Measurements from ENCODE around the gene LPCAT1.
"Not testable (repeated sequence)": the region's sequence is repeated elsewhere in the genome, so short reads cannot be mapped to it uniquely, and the experiment has no call there.

Gene LPCAT1

GRCh38 chr5:1507457-1507856, 16.3 kb downstream of the LPCAT1 start:
- DNase-seq: no peak

GRCh38 chr5:1507014-1507375, 16.8 kb downstream of the LPCAT1 start:
- no peak for DNase-seq

DNA sequence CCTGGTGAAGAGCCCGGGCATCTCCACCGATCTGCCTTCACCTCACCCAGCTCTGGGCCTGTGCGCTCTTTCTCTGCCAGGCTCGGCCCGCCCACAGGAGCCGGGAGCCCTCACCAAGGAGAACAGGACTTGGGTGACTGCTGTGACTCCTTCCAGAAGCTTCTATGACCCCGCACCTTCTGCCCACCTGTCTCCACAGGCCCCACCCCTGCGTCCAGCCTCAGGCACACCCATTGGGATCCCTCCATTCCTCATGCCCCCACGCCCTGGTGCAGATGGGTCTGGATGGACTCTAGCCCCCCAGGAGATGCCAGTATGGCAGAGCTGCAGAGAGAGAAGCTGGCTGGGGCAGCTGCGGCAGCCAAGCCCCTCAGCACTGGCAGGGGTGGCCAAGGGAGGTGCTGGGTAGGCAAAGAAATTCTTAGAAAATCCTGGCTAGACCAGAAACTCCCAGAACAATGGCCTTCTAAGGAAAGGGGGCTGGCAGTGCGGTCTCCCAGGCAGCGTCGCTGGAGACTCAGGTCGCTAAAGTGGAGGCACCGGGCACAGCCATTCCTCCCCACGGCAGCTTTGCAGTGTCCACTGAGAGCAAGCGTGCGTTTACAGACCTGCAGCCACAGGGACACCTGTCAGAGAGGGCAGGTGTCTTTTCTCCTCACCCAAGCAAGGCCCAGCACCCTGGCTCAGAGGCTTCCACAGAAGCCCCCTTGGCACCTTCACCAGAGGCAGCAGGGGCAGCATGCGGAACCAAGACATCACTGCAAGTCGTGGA, 17.3 kb downstream of the LPCAT1 start:
- DNase-seq: no peak

DNA sequence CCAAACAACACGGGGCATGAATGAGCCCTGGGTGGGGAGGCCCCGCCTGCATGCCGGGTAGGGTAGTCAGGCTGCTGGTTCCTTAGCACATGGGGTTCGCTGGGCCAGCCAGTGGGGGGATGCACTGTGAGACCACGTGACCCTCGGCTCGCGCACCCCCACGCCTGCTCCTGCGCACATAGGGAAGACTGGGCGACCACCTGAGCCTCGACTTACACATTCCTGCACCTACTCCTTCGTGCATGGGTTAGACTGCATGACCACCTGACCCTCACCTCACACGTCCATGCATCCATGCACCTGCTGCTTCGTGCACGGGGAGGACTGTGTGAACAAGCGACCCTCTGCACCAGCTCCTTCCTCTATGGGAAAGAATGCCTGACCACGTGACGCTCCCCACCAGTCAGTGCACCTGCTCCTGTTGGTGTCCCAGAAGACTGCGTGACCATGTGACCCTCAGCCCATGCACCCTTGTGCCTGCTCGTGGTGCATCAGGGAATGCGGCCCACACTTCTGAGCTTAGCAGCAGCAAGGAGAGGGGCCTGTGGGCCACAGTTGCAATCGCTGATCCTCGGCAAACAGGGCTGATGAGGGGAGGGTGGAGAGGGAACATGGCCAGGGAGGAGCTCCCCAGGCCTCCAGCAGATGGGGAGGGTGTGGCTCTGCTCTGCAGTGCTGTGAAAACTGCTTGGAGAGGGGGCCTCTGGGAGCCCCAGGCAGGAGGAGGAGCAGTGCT, 18.1 kb downstream of the LPCAT1 start:
- no peak for DNase-seq

- DNase-seq: not testable (repeated sequence)
These were observed 18.7 kb downstream of the LPCAT1 start for GRCh38 chr5:1505089-1505488.

DNA sequence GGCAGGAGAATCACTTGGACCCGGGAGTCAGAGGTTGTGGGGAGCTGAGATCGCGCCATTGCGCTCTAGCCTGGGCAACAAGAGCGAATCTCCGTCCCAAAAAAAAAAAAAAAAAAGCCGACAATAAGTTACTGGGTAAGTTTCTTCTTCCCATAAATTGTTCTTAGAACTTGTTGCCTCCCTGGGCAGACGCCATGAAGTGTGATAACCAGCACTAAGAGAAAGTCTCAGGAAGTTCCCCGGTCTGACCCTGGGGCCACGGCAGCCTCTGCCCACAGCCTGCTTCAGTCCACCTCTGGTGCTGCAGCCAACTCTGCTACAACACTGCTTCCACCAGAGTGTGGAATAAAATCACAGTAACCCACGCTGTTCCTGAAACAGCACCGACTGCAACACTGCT, 19.1 kb downstream of the LPCAT1 start:
- DNase-seq: no peak

GRCh38 chr5:1504069-1504595, 19.6 kb downstream of the LPCAT1 start:
- no peak for DNase-seq

DNA sequence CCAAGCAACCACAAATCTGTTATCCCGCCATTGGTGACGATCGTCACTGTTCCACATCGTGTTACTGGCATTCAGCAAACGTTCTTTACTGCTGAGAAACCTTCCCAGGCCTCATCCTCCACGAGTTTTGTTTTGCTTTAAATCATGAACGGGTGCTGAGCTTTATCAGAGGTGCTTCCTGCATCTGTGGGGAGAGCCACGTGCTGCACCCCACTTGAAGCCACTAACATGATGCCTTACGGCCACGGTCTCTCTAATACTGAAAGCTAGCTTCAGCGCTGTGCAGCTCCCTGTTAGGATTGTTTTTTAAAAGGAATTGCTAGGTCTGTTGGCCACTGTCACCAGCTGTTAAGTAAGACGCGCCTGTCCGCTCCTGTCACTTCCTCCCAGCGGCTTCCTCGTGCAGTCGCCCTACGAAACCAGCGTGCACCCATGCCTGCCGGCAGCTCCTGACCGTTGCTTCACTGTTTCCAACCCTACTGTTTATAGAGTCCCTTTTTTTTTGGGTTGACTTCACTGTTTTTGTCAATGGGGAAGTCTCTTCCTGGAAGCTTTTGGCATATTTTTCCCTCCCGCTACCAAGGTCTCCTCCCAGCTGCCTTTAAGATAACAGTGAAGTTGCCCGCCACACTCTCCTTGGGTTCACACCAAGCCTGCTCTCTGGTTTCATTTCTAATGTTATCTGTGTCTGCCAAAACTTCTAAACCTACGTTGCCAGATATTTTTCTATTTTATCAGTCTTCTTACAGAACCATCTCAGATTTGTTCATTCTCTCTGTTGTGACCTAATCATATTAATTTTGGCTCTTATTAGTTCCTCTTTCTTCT, 20.3 kb downstream of the LPCAT1 start:
- no peak for DNase-seq

DNA sequence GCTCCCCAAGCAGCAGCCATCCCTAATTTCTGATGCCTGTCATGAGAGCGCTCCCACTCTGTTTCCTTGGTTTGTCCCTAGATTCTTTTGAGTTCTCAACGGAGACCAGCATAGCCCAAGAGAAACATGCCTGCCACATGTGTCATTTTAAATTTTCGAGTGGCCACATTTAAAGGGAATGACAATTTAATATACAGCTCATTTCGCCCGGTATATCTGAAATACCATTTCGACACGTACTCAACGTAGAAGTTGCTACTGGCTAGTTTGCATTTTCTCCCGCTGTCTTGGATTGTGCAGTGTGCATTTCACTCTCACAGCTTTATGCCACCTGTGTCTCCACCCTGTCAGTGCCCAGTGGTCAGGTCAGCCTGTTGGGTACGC, 21.0 kb downstream of the LPCAT1 start:
- DNase-seq: no peak

GRCh38 chr5:1502046-1502736, 21.6 kb downstream of the LPCAT1 start:
- DNase-seq: no peak

DNA sequence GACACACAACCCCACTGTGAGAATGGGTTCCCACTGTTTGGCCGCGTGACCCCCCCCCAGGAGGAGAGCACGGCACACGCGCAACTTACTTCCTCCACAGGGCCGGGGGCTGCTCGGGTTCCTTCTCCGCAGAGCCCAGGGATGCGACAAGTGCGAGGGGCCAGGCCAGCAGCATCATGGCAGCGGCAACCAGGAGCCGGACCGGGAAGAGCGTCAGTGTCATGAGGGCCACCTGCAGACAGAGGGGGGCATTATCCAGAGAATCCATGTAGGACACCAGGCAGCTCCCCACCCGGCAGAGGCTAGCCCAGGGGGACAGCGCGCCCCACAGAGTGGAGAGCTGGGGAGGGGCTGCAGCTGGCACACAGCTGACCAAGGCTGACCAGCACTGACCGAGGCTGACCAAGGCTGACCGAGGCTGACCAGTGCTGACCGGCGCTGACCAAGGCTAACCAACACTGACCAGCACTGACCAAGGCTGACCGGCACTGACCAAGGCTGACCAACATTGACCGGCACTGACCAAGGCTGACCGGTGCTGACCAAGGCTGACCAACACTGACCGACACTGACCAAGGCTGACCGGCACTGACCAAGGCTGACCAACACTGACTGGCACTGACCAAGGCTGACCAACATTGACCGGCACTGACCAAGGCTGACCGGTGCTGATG, 22.3 kb downstream of the LPCAT1 start:
- DNase-seq: no peak

GRCh38 chr5:1500411-1501091, 23.2 kb downstream of the LPCAT1 start:
- DNase-seq: no peak

DNA sequence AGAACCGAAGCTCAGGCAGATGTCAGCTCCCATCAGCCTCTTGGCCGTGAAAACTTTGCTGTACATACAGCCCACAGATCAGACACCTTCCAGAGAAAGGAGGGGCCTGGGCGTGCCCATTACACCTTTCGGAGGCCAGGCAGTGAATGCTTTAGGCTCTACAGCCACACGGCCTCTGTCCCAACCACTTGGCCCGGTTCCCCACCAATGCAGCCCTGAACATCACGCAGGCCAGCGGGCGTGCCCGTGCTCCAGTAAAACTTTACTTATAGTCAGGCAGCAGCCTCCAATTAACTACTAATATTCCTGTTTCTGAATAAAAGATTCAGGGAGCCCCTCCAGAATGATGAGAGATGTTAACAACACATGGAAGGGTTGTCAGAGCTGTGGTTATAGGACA, 23.9 kb downstream of the LPCAT1 start:
- DNase-seq: no peak

- no peak for DNase-seq
These were observed 24.9 kb downstream of the LPCAT1 start for GRCh38 chr5:1498623-1499416.

DNA sequence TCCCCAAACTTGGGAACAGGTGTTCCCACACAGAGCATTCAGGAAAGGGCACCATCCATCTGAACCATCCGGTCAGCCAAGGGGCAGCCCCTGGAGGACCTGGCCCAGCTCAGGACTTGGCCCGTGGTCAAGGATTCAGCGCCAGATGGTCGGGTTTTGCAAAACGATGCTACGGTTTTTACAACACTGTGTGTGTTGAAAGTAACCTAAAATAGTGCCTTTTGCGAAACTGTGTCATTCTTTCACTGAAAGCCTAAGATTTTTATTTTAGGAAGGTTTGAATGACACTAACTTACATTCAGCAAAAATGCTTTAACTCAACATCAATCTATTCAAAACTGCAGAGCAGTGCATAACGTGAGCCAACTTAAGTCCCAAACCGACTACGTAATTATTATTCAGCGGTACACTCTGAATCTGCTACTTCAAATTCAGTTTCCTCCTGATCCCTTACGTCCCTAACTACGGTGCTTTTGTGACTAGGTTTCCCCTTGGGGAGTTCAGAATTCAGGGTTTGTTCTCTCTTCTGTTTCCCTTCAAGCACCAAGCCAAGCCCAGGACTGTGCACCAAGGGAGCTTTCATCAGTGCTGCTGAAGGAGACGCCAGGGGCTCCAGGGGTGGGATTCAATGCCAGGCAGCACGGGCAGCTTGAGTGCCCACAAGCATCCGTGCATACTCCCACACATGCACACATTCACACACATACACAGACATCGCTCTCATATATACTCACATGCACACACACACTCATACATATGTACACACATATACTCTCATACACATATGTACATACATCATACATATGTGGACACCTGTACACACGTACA, 25.8 kb downstream of the LPCAT1 start:
- DNase-seq: no peak

DNA sequence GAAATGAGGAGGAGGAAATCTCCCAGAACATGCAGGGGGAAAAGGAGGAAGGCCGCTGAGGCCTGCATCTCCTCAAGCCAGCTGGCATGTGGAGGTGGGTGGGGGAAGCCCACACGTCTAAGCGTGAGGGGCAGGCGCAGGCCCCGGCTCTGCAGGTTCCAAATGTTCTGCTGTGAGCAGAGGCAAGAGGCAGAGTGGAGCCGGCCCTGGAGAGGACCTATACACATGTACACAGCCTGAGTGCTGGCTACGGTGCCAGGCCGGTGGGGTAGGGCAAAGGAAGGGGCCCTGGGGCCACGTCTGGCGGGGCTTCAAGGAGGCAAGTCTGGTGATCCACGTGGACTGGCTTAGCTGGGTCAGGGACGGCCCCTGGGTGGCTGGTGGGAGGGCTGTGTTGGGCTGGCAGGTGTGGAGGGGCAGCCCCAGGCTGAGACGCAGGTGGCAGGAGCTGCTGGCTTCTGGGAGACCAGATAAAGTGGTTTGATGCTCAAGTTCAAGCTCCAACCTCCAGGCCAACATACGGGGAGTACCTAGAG, 26.4 kb downstream of the LPCAT1 start:
- no peak for DNase-seq

DNA sequence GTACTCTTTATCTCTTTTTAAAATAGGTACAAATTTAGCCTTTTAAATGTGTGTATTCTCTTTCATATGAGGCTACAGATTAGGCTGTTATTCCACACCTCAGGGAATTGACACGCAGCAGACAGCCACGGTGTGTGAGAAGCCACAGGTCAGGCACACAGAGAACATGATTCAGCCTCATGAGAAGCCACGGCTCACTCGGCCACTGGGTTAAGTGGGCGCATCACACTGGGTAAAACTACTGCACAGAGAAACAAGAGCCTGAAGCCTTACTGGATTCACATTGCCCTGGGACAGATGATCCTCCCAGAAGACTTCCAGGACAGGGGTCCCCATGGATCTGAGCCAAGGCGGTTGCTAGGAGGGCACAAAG, 28.2 kb downstream of the LPCAT1 start:
- no peak for DNase-seq

DNA sequence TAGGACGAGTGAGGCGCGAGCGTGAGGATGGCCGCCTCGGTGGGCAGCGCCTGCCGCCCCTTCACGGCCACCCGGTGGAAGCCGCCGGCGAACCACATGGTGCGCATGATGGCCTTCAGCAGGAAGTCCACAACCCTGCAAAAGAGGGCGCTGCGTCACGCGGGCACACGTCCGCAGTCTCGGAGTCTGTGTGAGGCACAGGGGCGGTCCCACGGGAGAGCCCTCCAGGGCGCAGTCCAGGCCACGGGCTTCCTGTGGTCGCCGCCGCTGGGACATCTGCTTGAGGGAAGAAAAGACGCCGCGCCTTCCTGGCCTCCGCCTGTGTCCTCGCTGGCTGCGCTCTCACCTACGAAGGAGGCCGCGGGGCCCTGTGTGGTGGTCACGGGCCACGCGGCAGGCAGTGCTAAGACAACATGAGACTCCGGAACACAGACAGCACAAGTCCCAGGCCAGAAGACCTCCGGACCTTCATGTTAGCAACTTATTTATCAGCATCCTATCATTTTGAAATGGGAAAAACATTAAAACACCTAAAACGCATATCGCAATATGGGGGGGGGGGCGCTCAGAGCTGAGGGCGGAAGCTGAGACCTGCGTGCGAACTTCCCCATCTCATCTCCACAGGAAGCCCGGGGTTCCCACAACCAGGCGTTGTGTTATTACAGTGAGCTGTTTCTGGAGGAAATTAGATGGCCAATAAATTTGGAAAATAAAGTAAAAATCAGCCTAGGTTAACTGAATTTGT, 28.8 kb downstream of the LPCAT1 start:
- DNase-seq: no peak

- DNase-seq: no peak
These were observed 29.8 kb downstream of the LPCAT1 start for GRCh38 chr5:1493941-1494340.
